NCI-H748 (cell line): ENCODE results near the gene CEP44.
"Not testable (repeated sequence)": the region's sequence is repeated elsewhere in the genome, so short reads cannot be mapped to it uniquely, and the experiment has no call there.

Experiments
- DNase-seq: peaks from one replicate; lab custom pipeline; 2025; ENCODE audit not compliant: unreplicated experiment; lab: John Stamatoyannopoulos, UW

Gene CEP44, protein sequence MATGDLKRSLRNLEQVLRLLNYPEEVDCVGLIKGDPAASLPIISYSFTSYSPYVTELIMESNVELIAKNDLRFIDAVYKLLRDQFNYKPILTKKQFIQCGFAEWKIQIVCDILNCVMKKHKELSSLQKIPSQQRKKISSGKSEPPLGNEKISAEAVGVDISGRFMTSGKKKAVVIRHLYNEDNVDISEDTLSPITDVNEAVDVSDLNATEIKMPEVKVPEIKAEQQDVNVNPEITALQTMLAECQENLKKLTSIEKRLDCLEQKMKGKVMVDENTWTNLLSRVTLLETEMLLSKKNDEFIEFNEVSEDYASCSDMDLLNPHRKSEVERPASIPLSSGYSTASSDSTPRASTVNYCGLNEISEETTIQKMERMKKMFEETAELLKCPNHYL

DNA sequence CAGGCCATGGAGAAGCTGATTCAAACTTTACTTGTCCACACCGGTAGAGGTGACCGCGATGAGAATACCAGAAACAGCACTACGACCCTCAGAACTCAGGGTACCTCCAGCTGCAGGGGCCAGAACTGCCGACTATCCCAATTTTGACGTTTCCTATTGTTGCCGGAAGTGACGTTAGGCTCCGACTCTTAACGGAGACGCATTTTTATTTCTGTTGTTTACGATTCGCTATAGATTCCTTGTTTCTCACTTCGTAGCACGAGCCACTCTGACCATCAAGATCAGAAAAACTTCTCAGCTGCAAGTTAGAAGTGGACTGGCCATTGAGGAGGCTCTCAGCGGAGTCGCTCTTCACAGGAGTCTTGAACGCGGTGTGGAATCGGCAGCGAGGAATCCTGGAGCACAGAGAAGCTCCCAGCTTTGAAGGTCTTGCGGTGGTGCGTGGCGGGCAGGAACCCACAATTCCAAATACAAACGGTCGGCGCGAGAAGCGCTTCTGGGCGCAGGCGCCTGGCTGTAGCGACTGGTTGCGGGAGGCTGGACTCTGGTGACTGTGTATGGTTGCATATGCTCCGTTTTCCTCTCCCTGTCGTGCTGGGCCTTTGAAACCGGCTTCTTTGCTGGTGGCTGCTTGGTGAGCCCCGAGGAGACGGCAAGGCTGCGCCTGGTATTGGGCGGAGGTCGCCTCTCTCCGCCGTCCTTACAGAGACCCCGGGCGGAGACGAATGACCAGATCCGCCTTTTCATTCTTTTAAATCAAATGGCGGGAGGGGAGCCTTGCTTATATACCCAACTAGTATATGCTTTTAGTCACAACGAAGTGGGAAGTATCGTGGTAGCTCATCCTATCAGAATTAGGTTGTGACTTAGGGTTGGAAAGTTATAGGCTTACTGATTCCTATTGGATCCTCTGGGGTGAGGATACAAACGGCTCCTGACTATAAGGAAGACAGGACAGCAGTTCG lies at the start of gene CEP44, which contains the start of gene FBXO8:
Gene CEP44, plus strand, starts transcription at position 405 of the 965 bp plus-strand sequence. CDS start 15,211 bp downstream, outside the sequence.
Gene FBXO8, minus strand, starts transcription at position 161 of the 965 bp plus-strand sequence. CDS start 20,575 bp downstream, outside the sequence.
- DNase-seq, result peak; percentile 82

DNA sequence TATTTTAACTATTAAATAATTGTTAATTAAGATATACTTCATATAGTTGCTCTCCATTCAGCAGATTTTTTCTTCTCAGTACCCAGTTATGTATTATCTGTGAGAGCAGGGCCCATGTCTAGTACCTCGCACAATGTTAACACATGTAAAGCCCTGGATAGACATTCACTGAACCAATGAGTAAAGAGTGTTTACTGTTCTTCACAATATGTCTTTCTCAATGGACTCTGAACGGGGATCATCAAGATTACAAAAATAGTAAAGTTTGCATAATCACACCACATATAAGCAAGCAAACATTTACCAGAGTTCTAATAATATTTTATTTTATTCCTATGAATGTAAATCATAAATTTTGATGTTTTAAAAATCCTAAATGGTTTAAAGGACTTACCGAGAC lies 47.4 kb upstream of the CEP44 start:
- DNase-seq, result no peak

DNA sequence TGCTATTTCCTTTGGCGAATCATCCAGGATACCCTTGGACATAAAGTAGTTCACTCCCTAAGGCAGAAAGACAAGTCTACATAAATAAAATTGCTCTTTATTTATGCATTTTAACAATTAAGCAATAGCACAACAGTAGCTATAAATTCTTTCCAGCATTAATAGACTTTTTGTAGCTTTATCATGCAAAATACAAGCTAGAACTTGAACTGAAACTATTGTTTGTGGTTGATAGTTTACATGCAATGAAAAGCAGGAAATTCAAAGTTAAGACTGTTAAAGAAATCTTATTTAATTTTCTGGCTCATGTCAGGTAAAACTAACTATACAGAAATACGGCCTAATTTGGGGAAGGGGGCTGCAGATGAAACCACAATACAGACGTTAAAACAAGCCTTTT lies 42.5 kb upstream of the CEP44 start:
- DNase-seq, result no peak

DNA sequence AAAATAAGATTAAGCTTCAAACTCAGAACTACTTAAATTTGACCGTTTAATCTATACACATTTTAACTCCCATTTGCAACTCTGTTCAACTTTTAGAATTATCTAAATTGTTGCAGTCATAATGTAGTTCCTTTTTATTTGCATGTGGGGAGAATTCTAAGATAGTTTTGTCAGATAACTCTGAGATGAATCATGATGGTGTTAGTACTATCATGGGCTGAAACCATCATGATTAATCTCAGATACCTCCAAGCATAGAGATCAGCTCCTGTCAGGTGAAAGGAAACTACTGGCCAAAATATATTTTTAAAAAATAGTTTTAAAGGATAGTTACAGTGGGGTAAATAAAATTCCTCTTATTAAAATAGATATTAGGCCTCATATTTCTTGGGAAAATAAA lies 39.3 kb upstream of the CEP44 start:
- no peak for DNase-seq

DNA sequence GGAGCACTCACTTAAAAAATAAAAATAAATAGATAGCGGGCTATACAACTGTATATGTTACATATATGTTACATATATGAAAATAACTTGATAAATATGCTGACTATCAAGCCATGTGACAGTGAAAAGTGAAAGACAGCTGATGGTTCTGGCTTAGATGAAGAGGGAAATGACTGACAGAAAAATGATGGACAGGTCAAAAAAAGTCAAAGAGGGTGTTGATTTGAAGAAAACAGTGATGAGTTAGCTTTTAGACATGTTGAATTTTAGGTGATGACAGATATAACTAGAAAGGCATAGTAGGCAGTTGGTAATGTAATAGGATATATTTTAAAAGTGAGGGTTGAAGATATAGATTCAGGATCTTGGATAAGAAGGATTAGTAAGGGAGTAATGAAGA lies 38.0 kb upstream of the CEP44 start:
- no peak for DNase-seq

DNA sequence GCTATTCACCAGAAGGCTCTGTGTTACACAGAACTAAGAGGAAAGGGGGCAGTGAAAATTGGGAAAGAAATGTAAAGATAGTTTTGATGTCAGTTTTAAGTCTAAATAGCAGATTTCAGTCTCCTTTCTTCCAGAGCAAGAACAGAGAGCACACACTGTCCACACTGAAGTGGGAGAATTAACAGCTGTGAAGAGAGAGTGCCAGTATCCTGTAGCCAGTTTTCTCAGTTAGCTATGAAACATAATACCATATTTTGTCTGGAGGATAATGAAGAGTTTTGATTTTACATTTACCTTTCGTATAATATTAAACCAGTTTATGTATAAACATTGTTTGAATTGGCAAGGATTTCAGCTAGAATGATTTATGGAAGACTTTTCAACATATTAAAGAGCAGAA lies 35.3 kb upstream of the CEP44 start:
- peak; percentile 4 for DNase-seq

DNA sequence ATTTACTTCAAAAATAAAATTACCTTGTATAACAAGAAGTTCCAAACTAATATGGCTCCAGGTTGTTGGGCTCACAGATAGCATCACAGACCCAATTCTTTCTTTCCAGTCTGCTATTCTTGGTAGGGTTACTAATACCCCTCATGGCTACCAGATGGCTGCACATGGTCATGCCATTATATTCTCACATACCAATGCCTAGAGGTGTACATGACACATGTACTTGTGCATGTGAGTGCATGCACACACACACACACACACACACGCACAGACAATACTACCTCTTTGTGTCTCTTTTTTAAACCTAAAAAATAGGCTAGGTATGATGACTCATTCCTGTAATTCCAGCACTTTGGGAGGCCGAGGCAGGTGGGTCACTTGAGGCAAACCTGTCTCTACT lies 31.3 kb upstream of the CEP44 start:
- DNase-seq, result no peak

DNA sequence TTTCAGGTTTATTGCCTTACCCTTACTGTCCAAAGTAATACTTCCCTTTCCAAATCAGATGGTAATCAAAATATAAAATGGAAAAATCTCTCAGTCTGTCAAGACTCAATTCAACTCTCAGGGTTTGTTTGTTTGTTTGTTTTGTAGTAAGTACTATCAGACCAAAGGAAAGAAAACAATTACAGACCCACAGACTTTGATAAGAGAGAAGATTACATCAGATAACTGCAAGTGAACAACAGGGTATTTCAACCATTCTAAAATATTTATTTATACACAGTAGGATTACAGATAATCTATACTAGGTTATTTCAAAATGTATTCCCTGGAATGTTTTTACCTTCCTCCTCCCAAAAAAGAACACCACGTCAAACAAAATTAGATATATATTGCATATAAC lies 29.1 kb upstream of the CEP44 start:
- no peak for DNase-seq

DNA sequence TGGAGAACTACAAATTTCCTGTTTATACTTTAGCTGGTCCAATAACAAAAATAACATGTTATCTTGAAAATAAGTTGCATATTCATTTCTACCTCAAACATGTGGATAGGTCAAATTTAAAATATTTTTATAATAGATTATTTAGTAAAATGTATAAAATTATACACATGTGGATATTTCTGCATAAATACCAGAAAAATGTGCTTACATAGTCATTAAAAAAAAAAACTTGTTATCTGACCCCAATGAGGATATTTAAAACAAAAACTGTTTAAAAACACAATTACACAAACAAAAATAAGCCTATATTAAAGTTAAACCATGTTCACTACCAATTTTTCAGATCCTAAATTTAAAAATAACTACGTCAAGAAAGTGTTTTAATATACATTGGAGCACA lies 28.3 kb upstream of the CEP44 start:
- no peak for DNase-seq

DNA sequence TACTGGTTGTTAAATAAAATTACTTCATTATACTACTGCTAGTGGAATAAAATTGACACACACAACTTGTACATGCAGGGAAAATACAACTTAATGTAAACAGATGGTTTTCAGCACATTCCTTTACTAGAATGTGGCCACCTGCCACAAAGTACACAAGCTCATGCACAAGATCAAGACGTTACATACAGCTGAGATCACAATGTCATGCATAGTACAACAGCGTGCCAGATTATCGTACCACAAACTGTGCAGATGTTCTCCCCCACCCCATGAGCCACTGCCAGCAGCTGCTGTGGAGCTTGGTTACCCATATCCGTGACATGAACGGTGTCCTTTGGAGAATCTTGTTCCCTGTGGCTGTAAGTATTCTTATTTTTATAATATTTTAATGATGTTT lies 27.9 kb upstream of the CEP44 start:
- peak; percentile 13 for DNase-seq

DNA sequence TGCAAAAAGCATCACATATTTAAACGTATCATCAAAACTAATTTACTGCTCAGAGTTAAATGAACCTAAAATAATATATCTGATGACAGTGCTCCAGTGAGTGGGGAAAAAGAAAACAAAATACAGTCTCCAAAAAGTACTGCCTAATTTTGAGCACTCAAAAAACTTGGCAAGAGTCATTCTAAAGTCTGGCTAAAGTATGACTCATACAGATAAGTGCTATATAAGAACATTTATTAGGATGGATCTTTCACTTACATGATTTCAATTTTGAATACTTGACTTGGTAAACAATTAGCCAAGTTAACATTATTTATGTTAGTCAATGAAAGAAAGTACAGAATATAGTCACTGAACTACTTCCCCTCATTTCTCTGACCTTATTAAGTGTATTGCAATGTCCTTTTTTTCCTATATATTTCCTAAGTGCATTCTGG lies 27.4 kb upstream of the CEP44 start:
- DNase-seq, result no peak

DNA sequence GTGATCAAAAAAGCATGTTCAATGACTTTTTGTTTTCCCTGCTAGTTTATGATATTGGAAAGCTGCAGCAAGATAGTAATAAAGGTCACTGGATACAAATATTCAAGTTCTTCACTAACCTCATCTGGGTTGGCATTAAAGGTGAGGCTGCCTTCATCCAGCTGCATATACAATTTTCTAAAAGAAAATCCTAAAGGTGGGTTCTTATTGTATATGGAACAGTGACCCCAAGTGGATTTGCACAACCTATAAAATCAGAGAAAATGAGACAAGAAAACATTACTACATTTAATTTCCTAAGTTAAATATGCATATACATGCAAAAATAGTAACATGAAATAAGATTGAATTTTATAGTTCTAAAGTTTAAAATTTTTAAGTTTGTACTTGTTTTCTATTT lies 24.1 kb upstream of the CEP44 start:
- DNase-seq, result peak; percentile 74

DNA sequence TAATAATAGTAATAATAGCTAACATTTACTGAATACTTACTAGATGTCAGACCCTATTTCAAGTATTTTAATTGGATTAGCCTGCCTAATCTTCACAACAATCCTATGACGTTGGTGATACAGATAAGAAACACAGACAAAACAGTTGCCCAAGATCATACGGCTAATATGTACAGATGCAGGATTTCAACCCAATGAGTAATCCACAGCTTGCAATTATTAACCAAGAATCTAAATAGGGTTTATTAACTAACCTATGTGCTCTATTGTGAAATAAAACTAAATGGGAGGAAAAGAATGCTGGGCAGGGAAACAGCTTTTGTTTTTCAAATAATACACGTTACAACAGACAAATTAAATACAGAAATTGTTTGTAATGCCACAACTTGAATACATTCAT lies 23.6 kb upstream of the CEP44 start:
- DNase-seq, result peak; percentile 62

DNA sequence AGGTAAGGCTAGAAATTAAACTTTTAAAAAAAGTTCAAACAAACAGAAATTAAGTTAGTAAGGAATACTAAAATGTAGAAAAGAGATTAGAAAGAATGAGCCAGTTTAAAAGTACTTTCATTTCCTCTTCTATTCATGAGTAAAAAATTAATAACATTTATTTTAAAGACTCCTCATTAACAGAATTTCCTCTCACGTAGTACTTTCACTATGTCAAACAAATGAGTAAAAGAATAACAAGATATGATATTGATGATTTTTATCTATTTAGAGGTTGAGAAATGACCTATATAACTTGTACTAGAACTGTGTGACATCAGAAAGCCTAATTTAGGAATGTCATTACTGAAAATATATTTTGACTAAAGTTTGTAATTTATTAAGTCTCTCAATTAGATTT lies 22.3 kb upstream of the CEP44 start:
- DNase-seq, result not testable (repeated sequence)

DNA sequence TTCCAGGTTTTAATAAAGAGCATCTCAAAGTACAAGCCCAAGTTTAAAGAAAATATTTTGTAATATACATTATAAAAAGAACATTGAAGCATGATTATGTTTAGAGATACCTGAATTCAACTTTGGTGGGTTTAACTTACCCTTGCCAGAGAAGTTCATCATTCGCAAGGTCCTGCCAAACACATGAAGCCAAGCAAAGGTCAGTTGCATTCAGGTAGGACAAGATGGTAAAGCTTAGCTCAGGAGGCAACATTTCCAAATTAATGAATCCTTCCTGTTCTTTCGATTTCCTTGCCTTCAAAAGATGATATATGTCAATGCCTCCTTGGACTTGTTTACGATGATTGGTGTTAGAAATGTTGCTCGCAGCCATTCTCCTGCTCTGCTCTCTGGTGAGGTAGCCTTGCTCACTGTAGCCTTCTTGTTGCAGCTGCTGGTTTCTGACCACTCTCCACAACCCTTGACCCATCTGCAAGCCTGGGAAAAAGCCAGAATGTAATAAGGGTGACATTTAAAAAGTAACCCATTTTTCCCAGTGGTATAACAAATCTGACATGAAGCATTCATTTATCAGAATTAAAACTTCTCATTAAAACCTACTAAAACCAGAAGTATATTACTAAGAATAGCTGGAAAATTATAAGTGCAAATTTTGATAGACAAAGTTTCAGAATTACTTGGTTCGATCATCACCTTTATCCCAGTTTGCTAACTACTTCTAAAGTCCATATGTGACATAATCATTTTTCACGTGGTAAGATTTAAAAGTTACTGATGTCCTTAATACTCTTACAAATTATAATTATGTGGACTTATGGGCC lies 20.9 kb upstream of the CEP44 start:
- DNase-seq, result peak; percentile 75

DNA sequence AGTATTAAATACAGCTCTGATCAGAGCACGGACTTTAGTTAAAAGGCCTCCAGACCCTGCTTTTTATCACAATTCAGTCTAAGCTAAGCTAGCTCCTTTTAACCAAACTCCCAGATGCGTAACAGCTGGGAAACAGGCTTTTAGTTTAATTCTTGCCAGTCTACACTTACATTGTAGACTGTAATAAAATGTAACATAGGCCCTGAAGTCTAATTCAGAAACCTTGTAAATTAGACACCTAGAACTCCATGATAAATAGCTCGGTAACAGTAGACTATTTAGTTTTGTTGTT lies 20.3 kb upstream of the CEP44 start:
- peak; percentile 40 for DNase-seq

DNA sequence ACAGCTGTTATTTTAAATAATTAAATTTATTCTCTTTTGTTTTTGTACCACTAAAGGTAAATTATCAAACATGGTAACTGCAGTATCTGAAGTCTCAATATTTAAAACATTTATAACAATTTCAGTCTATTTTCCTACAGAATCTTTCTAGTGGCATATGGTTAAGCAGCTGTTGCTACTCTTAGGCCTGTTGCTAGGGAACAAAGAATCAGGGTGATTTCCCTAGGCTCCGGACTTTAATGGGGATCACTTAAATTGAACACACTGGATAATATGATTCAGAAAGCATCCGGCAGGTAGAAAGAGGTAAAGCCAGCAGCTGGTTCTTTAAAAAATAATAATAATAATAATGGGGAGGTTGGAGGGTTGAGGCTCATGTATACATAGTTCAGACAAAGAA lies 17.8 kb upstream of the CEP44 start:
- DNase-seq, result peak; percentile 86

DNA sequence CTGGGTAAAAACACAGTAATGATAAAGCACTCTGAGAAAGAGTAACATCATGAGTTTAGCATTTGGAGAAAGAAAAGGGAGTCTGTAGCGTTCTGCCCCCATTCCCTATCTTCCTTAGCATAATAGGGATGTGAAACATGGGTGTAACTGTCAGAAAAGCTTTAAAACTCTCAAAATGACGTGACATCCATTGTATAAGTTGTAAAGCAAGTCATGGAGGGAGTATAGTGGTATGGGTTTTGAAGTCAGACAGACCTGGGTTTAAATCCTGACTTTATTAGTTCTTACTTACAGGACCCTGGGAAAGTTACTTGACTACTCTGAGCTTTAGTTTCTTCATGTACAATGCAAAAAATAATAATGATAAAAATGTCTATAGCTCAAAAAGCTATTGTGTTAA lies 17.3 kb upstream of the CEP44 start:
- DNase-seq, result peak; percentile 69

DNA sequence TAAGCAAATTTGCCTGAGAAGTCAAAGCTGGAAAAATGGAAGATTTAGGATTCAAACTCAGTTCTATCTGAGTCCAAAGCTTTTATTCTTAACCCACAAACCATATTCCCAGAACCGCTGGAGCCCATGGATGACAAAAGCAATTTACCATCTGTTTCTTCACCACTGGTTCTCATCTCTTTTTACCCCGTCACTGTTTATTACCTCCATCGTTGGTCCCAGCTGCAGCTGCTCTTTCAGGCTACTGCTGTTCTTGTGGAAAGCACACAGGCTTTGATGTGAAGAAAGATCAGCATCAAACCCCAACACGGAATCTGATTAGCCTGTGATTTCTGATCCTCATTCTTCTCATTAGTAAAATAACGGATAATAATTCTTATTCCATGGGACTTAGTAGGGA lies 9.8 kb upstream of the CEP44 start:
- peak; percentile 87 for DNase-seq

DNA sequence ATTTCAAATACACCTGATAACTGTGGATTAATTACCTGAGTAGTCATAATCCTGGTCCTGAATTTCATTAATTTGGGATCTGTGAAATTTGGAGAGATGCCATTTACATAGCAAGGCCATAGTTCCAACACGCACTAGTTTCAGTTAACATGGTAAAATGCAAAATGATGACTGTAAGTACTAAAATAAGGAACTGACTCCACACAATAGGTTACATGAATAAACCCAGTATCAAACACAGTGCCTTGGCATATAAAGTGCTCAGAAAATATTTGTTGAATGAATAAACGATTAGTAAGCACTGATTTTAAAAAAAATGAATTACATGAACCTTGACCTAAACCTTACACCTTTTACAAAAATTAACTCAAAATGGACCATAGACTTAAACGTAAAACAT lies 9.3 kb upstream of the CEP44 start:
- DNase-seq, result peak; percentile 28

DNA sequence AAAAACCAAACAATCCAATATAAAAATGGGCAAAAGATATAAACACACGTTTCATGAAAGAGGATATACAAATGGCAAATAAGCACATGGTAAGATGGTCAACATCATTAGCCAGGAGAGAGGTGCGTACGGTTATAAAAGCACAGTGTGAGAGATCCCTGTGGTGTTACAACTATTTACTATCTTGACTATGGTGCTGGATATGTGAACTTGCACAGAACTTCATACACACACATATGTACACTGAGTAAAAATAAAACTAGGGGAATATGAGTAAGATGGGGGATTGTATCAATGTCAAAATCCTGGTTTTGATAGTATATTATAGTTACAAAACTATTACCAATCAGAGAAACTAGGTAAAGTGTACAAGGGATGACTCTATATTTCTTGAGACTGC lies 8.6 kb upstream of the CEP44 start:
- DNase-seq, result peak; percentile 84
